H54 (cell line): ENCODE results near the gene UROC1.
A peak's percentile ranks its signal among the peaks of the same experiment; 100 is the strongest.
"Not testable (repeated sequence)": the region's sequence is repeated elsewhere in the genome, so short reads cannot be mapped to it uniquely, and the experiment has no call there.

Experiments used
- DNase-seq: peaks from one replicate; pipeline ENCODE4 v3.0.0; 2011; ENCODE audit warnings: low spot score, mixed read lengths; ENCODE audit not compliant: insufficient read length
- FAIRE-seq: peaks from 3 replicates; lab custom pipeline; 2011; peaks lifted over from hg19 to GRCh38; lab: Jason Lieb, UNC
- POLR2A ChIP-seq: IDR thresholded peaks from 2 replicates; pipeline ENCODE4 v1.6.1; 2011; ENCODE audit warnings: low read depth, mild to moderate bottlenecking, low read length

Gene UROC1

DNA sequence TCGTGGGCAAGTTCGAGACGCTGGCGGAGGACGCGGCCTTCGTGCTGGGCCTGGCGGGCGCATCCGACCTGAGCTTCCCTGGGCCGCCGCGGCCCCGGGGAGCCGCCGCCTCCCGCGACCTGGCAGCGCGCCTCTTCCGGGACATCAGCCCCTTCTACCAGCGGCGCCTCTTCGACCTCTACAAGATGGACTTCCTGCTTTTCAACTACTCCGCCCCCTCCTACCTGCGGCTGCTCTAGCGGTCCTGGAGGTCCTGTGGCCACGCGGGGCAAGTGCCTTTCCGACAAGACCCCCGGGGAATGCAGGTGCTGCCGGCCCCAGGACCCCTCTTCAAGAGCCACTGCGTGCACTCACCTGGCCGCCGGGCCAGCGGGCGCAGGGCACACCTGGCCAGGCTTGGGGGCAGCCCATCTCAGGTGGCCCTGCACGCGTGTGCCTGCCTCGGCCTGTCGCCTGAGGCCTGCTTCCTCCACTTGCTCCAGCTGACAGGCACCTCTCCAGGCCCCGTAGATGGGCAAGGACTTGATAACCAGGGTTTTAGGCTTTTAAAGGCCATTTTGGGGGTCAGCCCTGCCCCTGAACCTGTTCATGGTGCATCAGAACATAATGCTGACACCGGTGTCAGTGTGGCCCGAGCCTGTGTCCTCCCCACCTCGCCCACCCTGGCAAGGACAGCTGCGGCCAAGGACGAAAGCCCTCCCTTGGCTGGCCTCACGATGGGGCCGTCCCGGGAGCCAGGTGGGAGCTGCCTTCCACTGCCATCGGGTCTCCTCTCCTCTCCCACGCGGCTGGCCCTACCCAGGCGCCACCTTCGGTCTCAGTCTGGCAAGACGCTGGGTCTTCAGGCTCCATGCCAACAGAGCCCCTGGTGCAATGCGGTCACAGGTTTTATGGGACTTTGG lies 25.0 kb upstream of the UROC1 start:
- no peak for TF ChIP-seq POLR2A
- FAIRE-seq (no peak), DNase-seq (no peak)

- FAIRE-seq (no peak), DNase-seq (no peak)
- TF ChIP-seq POLR2A: no peak
Measured at GRCh38 chr3:126541628-126542339, 24.2 kb upstream of the UROC1 start.

GRCh38 chr3:126540951-126541627 lies 23.5 kb upstream of the UROC1 start:
- FAIRE-seq (no peak), DNase-seq (no peak)
- TF ChIP-seq POLR2A: no peak

DNA sequence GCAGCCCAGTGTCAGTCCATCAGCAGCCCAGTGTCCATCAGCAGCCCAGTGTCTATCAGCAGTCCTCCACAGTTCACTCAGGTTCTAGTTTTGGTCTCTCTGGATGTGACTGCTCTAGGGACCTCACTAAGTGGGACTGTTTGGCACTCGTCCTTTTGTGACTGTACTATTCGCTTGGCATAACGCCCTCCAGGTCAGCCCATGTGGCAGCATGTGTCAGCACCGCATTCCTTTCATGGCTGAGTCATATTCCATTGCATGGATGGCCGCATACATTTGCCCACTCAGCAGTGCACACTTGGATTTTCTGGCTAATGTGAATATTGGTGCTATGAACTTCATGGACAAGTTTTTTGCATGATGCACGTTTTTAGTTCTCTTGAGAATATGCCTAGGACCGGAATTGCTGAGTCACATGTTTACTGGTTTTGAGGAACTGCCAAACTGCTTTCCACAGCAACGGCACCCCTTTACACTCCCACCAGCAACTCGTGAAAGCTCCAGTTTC lies 22.8 kb upstream of the UROC1 start:
- FAIRE-seq (peak; percentile 93), DNase-seq (peak; percentile 94)
- no peak for TF ChIP-seq POLR2A

DNA sequence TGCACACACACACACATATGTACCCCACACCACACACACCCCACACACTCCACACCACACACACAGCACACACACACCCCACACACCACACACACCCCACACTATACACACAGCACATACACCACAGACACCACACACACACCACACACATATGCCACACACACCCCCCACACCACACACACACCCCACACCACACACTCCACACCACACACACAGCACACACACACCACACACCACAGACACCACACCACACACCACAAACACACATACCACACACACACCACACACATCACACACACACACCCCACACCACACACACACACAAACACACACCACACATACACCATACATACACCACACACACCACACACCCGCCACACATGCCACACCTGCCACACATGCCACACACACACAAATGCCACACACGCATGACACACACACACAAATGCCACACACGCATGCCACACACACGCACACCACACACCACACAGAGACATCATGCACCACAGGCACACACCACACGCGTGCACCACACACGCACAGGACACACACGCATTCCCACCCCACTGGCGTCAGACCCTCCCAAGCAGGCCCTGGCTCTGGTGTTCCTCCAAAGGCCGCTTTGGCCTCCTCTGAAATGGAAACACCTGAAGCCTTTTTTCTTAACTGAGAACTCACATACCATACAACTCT lies 22.1 kb upstream of the UROC1 start:
- TF ChIP-seq POLR2A: no peak
- FAIRE-seq: no peak
- no peak for DNase-seq

- FAIRE-seq: no peak
- DNase-seq: no peak
- no peak for TF ChIP-seq POLR2A
Measured at GRCh38 chr3:126538966-126539365, 21.4 kb upstream of the UROC1 start.

DNA sequence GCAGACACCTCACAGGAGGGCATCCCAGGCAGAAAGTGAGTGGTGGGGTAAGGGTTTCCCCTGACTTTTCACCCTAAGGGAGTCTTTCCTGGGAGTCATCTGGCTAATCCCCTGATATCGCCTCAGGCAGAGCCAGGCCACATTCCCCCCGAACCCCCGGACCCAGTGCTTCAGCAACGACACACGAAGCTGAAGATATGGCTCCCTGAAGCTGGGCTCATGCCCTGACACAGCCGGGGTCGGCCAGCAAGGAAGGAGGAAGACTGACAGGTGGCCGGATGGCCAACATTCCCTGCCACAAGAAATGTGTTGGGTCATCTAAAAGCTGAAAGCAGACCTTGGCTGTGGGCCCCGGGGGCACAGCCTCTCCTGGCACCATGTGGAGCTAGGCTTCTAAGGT lies 20.7 kb upstream of the UROC1 start:
- no peak for FAIRE-seq
- TF ChIP-seq POLR2A: no peak
- no peak for DNase-seq

DNA sequence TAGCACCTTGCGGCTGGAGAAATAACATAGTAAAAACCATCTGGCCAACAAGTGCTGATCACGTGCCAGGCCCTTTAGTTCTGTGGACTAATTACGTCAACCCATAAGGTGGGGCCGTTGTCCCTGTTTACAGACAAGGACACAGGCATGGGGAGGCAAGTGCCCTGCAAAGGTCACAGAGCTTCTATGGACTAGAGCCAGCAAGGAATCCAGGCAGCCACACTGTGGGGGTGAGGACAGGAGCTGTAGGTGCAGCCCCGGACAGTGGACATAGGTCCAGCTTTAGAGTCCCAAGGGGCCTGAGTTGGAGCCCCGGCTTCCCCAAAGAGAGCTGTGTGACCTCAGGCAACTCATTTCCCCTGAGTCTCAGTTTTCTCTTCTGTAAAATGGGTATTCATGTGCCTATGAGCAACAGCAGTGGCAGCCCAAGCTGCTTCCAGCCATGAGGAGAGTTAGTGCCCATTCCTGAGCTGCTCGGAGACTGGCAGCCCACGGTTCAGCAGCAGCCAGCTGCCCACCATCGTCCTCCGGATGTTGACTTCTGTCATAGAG lies 20.2 kb upstream of the UROC1 start:
- no peak for FAIRE-seq
- no peak for TF ChIP-seq POLR2A
- DNase-seq: no peak

DNA sequence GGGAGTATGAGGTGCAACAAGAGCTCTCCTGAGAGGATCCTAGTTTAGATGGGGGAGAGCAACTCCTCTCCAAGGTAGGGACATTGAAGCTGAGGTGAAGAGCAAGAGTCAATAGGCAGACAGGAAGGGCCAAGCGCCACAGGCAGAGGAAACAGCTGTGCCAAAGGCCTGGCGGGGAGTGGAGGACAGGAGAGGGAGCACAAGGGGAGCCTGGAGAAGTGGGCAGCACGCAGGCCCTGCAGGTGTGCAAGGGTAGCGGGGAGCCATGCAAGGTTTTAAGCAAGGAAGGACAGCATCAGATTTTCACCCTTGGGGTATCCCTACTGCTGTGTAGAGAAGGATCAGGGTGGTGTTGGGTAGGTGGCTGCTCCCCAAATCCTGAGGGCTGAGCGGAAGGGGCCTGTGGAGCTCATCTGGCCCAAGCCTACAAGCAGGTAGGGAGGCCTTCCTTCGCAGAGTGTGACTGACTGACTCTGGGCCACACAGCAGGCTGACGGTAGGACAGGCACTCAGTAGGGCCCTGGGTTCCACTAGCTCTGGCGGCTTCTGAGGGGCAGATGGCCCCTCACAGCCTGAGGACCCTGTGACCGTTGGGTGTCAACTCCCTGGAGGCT lies 19.6 kb upstream of the UROC1 start:
- no peak for TF ChIP-seq POLR2A
- DNase-seq: no peak
- no peak for FAIRE-seq

DNA sequence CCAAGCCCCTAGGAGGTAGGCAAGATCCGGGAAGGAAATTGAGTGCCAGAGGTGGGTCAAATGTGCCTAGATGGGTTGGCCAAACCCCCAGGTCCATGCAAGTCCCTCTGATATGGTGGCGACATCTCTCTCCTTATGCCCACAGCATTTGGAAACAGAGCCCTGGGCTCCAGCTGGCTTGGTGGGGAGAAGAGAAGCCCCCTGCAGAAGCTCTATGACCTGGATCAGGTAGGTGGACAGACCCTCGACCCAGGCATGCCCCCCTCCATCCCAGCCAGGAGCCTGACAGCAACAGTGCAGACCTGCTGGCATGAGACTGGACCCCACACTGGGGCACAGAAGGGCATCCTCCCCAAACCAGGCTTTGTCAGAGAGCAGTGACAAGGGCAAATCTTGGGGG lies 18.6 kb upstream of the UROC1 start:
- TF ChIP-seq POLR2A: no peak
- no peak for FAIRE-seq
- no peak for DNase-seq

GRCh38 chr3:126535636-126536035 lies 18.1 kb upstream of the UROC1 start:
- no peak for DNase-seq
- no peak for FAIRE-seq
- no peak for TF ChIP-seq POLR2A

DNA sequence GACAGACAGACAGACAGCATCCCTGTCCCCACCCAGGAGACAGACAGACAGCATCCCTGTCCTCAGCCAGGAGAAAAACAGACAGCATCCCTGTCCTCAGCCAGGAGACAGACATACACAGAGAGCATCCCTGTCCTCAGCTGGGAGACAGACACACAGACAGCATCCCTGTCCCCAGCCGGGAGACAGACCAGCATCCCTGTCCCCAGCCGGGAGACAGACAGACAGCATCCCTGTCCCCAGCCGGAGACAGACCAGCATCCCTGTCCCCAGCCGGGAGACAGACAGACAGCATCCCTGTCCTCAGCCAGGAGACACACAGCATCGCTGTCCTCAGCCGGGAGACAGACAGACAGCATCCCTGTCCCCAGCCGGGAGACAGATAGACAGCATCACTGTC lies 17.1 kb upstream of the UROC1 start:
- FAIRE-seq, DNase-seq: not testable (repeated sequence)

GRCh38 chr3:126533506-126533905 lies 15.9 kb upstream of the UROC1 start:
- no peak for TF ChIP-seq POLR2A
- FAIRE-seq (no peak), DNase-seq (no peak)

- no peak for DNase-seq
- TF ChIP-seq POLR2A: no peak
- FAIRE-seq: no peak
Measured at GRCh38 chr3:126531051-126531330, 13.4 kb upstream of the UROC1 start.
